ENCODE results near the gene TEAD4. TPM values are rescaled to one million over a fixed set of nuclear protein-coding genes. Genes with fewer than 3 reads are reported as not detected.

Gene TEAD4
- total and polyA plus RNA-seq, 4 donors = 0.79 to 3.8 (median 2.8) TPM

GRCh38 chr12:3038926-3039510, 79.8 kb downstream of the TEAD4 start:
- Histone ChIP-seq H3K9me3 (ENCODE audit: control insufficient read depth in 4 of 4, low read length in 3 of 4) (no peaks in the 10 kb centered on the region), H3K9ac (ENCODE audit: low read depth in 1 of 2, low read length in 2 of 2) (no peak overlapping the region), H3K27me3 (ENCODE audit: control insufficient read depth in 4 of 4, insufficient read depth in 4 of 4, low read length in 3 of 4) (no peaks in the 10 kb centered on the region), H3K27ac (ENCODE audit: low read depth in 1 of 2, low read length in 2 of 2) (no peak overlapping the region), H3K4me1 (ENCODE audit: control insufficient read depth in 4 of 4, insufficient read depth in 4 of 4, low read length in 3 of 4) (no peaks in the 10 kb centered on the region), H3K36me3 (ENCODE audit: control insufficient read depth in 4 of 4, insufficient read depth in 3 of 4, low read depth in 1 of 4, low read length in 3 of 4) (no peaks in the 10 kb centered on the region), H3K4me3 (ENCODE audit: low read depth in 1 of 3, low read length in 3 of 3) (no peak overlapping the region)
- 90% methylated on average over 11 of the region's 11 CpGs for WGBS
- TF ChIP-seq ATF3 (IDR thresholded peaks at IDR 0.05) = no peak
- no peak for TF ChIP-seq HNF4A (conservative IDR thresholded peaks at IDR 0.05)
- no peak for TF ChIP-seq CTCF (IDR thresholded peaks at IDR 0.05; ENCODE audit: low read depth, low read length, missing input control)
- no peak for TF ChIP-seq MAX (IDR thresholded peaks at IDR 0.05)
- TF ChIP-seq HNF4G (IDR thresholded peaks at IDR 0.05) = no peak
- no peak for TF ChIP-seq YY1 (IDR thresholded peaks at IDR 0.05)
- TF ChIP-seq TAF1 (conservative IDR thresholded peaks at IDR 0.05) = no peak
- TF ChIP-seq REST (IDR thresholded peaks at IDR 0.05) = no peak
- no peak for TF ChIP-seq FOXA1 (IDR thresholded peaks at IDR 0.05)
- TF ChIP-seq NR2F2 (IDR thresholded peaks at IDR 0.05) = no peak
- TF ChIP-seq RAD21 (IDR thresholded peaks at IDR 0.05) = no peak
- no peak for TF ChIP-seq ZBTB33 (IDR thresholded peaks at IDR 0.05)
- no peak for TF ChIP-seq JUND (IDR thresholded peaks at IDR 0.05)
- TF ChIP-seq FOXA2 (IDR thresholded peaks at IDR 0.05) = no peak
- no peak for TF ChIP-seq GABPA (IDR thresholded peaks at IDR 0.05 in 1 of 2, conservative IDR thresholded peaks at IDR 0.05 in 1 of 2)
- DNase-seq (ENCODE audit: low spot score) = no peak

Measured in liver (tissue), 9 donors.